Measurements from ENCODE around the gene TOR1A.

GRCh38 chr9:129853614-129854013, 29.7 kb upstream of the TOR1A start:
- TF ChIP-seq, protein P1, sequence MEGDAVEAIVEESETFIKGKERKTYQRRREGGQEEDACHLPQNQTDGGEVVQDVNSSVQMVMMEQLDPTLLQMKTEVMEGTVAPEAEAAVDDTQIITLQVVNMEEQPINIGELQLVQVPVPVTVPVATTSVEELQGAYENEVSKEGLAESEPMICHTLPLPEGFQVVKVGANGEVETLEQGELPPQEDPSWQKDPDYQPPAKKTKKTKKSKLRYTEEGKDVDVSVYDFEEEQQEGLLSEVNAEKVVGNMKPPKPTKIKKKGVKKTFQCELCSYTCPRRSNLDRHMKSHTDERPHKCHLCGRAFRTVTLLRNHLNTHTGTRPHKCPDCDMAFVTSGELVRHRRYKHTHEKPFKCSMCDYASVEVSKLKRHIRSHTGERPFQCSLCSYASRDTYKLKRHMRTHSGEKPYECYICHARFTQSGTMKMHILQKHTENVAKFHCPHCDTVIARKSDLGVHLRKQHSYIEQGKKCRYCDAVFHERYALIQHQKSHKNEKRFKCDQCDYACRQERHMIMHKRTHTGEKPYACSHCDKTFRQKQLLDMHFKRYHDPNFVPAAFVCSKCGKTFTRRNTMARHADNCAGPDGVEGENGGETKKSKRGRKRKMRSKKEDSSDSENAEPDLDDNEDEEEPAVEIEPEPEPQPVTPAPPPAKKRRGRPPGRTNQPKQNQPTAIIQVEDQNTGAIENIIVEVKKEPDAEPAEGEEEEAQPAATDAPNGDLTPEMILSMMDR (IDR thresholded peaks at IDR 0.05), result no peak
- TF ChIP-seq POLR2A (IDR thresholded peaks at IDR 0.05), result no peak
